GM23248 (cell line): ENCODE data around the gene PCDH12. TPM values are rescaled to one million over a fixed set of nuclear protein-coding genes. Genes with fewer than 3 reads are reported as not detected.
A peak's percentile ranks its signal among the peaks of the same experiment; 100 is the strongest.

Experiments
- DNase-seq: peaks from one replicate; pipeline ENCODE4 v3.0.0-alpha.2; 2015
- H2AFZ ChIP-seq: fragments of 200-600 bp; sonication (generic); 2 replicates; pipeline ENCODE4 v1.6.1; 2016; ENCODE audit warnings: antibody characterized with exemption
- H3F3A ChIP-seq: fragments of 200-600 bp; sonication (generic); 2 replicates; pipeline ENCODE4 v1.6.1; 2016; ENCODE audit warnings: mild to moderate bottlenecking, antibody characterized with exemption, mixed run types; ENCODE audit not compliant: insufficient read depth
- H3K27ac ChIP-seq: fragments of 200-600 bp; sonication (generic); 2 replicates; pipeline ENCODE4 v1.5.1; 2016; ENCODE audit warnings: mild to moderate bottlenecking
- H3K27me3 ChIP-seq: fragments of 200-600 bp; sonication (generic); replicated peaks from 2 replicates; pipeline ENCODE4 v1.6.1; 2016; ENCODE audit warnings: mild to moderate bottlenecking; ENCODE audit not compliant: insufficient read depth
- H3K36me3 ChIP-seq: fragments of 200-600 bp; sonication (generic); 2 replicates; pipeline ENCODE4 v1.6.1; 2016; ENCODE audit warnings: low read depth, mild to moderate bottlenecking
- H3K4me1 ChIP-seq: fragments of 200-600 bp; sonication (generic); 2 replicates; pipeline ENCODE4 v1.6.1; 2016; ENCODE audit warnings: mild to moderate bottlenecking; ENCODE audit not compliant: insufficient read depth
- H3K4me2 ChIP-seq: fragments of 200-600 bp; sonication (generic); one replicate; pipeline ENCODE4 v1.6.1; 2016; ENCODE audit warnings: mild to moderate bottlenecking; ENCODE audit not compliant: unreplicated experiment
- H3K4me3 ChIP-seq: fragments of 200-600 bp; sonication (generic); 2 replicates; pipeline ENCODE4 v1.5.1; 2016; ENCODE audit warnings: mild to moderate bottlenecking
- H3K79me2 ChIP-seq: fragments of 200-600 bp; sonication (generic); 2 replicates; pipeline ENCODE4 v1.6.1; 2016; ENCODE audit warnings: mild to moderate bottlenecking; ENCODE audit not compliant: insufficient read depth
- H3K9ac ChIP-seq: fragments of 200-600 bp; sonication (generic); 2 replicates; pipeline ENCODE4 v1.6.1; 2016; ENCODE audit warnings: mild to moderate bottlenecking
- H3K9me2 ChIP-seq: fragments of 200-600 bp; sonication (generic); 2 replicates; pipeline ENCODE4 v1.6.1; 2016; ENCODE audit warnings: mixed run types, mild to moderate bottlenecking, moderate library complexity; ENCODE audit not compliant: insufficient read depth
- H3K9me3 ChIP-seq: fragments of 200-600 bp; sonication (generic); one replicate; pipeline ENCODE4 v1.6.1; 2017; ENCODE audit warnings: low read depth
- H4K20me1 ChIP-seq: fragments of 200-600 bp; sonication (generic); 2 replicates; pipeline ENCODE4 v1.6.0; 2016; ENCODE audit not compliant: insufficient read depth
- EZH2 ChIP-seq: fragments of 200-600 bp; sonication (generic); IDR thresholded peaks from 2 replicates; pipeline ENCODE4 v1.6.1; 2018; ENCODE audit warnings: antibody characterized with exemption, mild to moderate bottlenecking; ENCODE audit not compliant: insufficient read depth, poor library complexity, severe bottlenecking
- EZH2phosphoT487 ChIP-seq: fragments of 200-600 bp; sonication (generic); IDR thresholded peaks from 2 replicates; pipeline ENCODE4 v1.6.1; 2018; ENCODE audit warnings: antibody characterized with exemption, moderate library complexity, mild to moderate bottlenecking, low read depth; ENCODE audit not compliant: insufficient read depth
- WGBS, 2 experiments: methylation state at CpG; one replicate each; pipeline ENCODE4 v1.1.6; 2015 to 2017; ENCODE audit warnings: low lambda C conversion rate in 2 of 2, low coverage in 1 of 2; ENCODE audit errors: missing lambda C conversion rate in 2 of 2; 5-methylcytosine and 5-hydroxymethylcytosine counted together
- in situ Hi-C: fragments of 300-500 bp; cut with MboI; formaldehyde crosslinking; loops from 2 replicates; pipeline ENCODE4 v1.15.0; 2020
- polyA plus RNA-seq: library from polyadenylated mRNA; unstranded; fragments of >200 nt; fragmentation: Nextera tagmentation; extraction: Ambion mirVana; gene quantifications from 2 replicates; pipeline ENCODE4 v1.2.1, GENCODE V29; 2016
- total RNA-seq: library from RNA; depleted of rRNA; stranded (reverse); fragments of >200 nt; shearing (Covaris generic); gene quantifications from 2 replicates; pipeline ENCODE4 v1.2.3, GENCODE V29; 2014

The PCDH12 gene
- total and polyA plus RNA-seq, 2 experiments from 2014 or later, result 0.36 TPM; not detected in 1

- no peaks in the 10 kb centered on the region for H3F3A ChIP-seq
- no peaks in the 10 kb centered on the region for H3K27me3 ChIP-seq
- H3K79me2 ChIP-seq, result peaks cover 10% of the 10 kb centered on the region
- no peak overlapping the region for H3K27ac ChIP-seq
- no peaks in the 10 kb centered on the region for H3K4me1 ChIP-seq
- H3K36me3 ChIP-seq, result peaks cover 72% of the 10 kb centered on the region
- H3K9ac ChIP-seq, result no peak overlapping the region
- no peak overlapping the region for H3K4me3 ChIP-seq
- TF ChIP-seq EZH2phosphoT487 (no peak), EZH2 (no peak)
- no peak overlapping the region for H2AFZ ChIP-seq
- in situ Hi-C loops, result no loop called here
- no peaks in the 10 kb centered on the region for H3K9me3 ChIP-seq
- H3K4me2 ChIP-seq, result no peak overlapping the region
- H4K20me1 ChIP-seq, result no peaks in the 10 kb centered on the region
- no peaks in the 10 kb centered on the region for H3K9me2 ChIP-seq
- DNase-seq, result no peak
- 44 to 50% methylated on average over 2 of the region's 2 CpGs for WGBS, 2 experiments
Observed at GRCh38 chr5:141982626-141983025, 24.6 kb upstream of the PCDH12 start.

GRCh38 chr5:141978389-141978788, 20.4 kb upstream of the PCDH12 start:
- in situ Hi-C loops, result no loop called here
- Histone ChIP-seq H3K9me2 (no peaks in the 10 kb centered on the region), H4K20me1 (peaks cover 8% of the 10 kb centered on the region; the same call in 1 of the 2 replicates), H3K9me3 (no peaks in the 10 kb centered on the region), H3K27me3 (no peaks in the 10 kb centered on the region), H3K27ac (no peak overlapping the region), H2AFZ (no peak overlapping the region), H3K9ac (no peak overlapping the region), H3K4me1 (peaks cover 11% of the 10 kb centered on the region), H3K4me2 (no peak overlapping the region), H3K4me3 (no peak overlapping the region), H3F3A (peaks cover 14% of the 10 kb centered on the region), H3K36me3 (peaks cover 78% of the 10 kb centered on the region), H3K79me2 (peaks cover 50% of the 10 kb centered on the region)
- TF ChIP-seq EZH2phosphoT487, result no peak
- no peak for DNase-seq

GRCh38 chr5:141976176-141976575, 18.2 kb upstream of the PCDH12 start:
- in situ Hi-C loops, result no loop called here
- TF ChIP-seq EZH2 (no peak), EZH2phosphoT487 (no peak)
- no peak overlapping the region for H3K4me2 ChIP-seq
- no peak overlapping the region for H3K9ac ChIP-seq
- no peak for DNase-seq
- H4K20me1 ChIP-seq, result peaks cover 8% of the 10 kb centered on the region; the same call in 1 of the 2 replicates
- no peak overlapping the region for H3K4me3 ChIP-seq
- H2AFZ ChIP-seq, result no peak overlapping the region
- peaks cover 23% of the 10 kb centered on the region for H3F3A ChIP-seq
- peaks cover 72% of the 10 kb centered on the region for H3K79me2 ChIP-seq
- no peaks in the 10 kb centered on the region for H3K9me3 ChIP-seq
- H3K4me1 ChIP-seq, result peaks cover 12% of the 10 kb centered on the region
- H3K27ac ChIP-seq, result no peak overlapping the region
- peaks cover 64% of the 10 kb centered on the region for H3K36me3 ChIP-seq
- H3K27me3 ChIP-seq, result no peaks in the 10 kb centered on the region
- WGBS, 2 experiments, result 89 to 90% methylated on average over 6 of the region's 6 CpGs
- no peaks in the 10 kb centered on the region for H3K9me2 ChIP-seq

- 0 out of 2 replicates have a peak overlapping the region, but pooled peaks have one; percentile 1 for H3K9ac ChIP-seq
- H3K9me2 ChIP-seq, result no peaks in the 10 kb centered on the region
- H3K4me1 ChIP-seq, result peaks cover 26% of the 10 kb centered on the region
- no peaks in the 10 kb centered on the region for H3K27me3 ChIP-seq
- no peak overlapping the region for H3K4me3 ChIP-seq
- H3K79me2 ChIP-seq, result peaks cover 88% of the 10 kb centered on the region
- H3F3A ChIP-seq, result peaks cover 38% of the 10 kb centered on the region
- H2AFZ ChIP-seq, result no peak overlapping the region
- peak; percentile 65 for DNase-seq
- H3K27ac ChIP-seq, result peak overlapping the region; percentile 39
- in situ Hi-C loops, result no loop called here
- 21 to 30% methylated on average over 1 of the region's 1 CpG for WGBS, 2 experiments
- H4K20me1 ChIP-seq, result peaks cover 8% of the 10 kb centered on the region; the same call in 1 of the 2 replicates
- no peaks in the 10 kb centered on the region for H3K9me3 ChIP-seq
- TF ChIP-seq EZH2phosphoT487, result no peak
- TF ChIP-seq EZH2, result no peak
- H3K36me3 ChIP-seq, result peaks cover 49% of the 10 kb centered on the region
- H3K4me2 ChIP-seq, result peak overlapping the region; percentile 5
Observed at GRCh38 chr5:141973871-141974595, 16.0 kb upstream of the PCDH12 start.
